MCF 10A (cell line): ENCODE results near the gene CHRDL2. TPM values are rescaled to one million over a fixed set of nuclear protein-coding genes. Genes with fewer than 3 reads are reported as not detected.
"Not testable (repeated sequence)": the region's sequence is repeated elsewhere in the genome, so short reads cannot be mapped to it uniquely, and the experiment has no call there.

ENCODE experiments used
- BruUV-seq: library from RNA; stranded (reverse); fragments of 400-500 nt; replicated peaks from 2 replicates; lab custom pipeline; 2021; lab: Mats Ljungman, UMichigan
- CTCF ChIA-PET: fragments of 300-600 bp; sonication (Branson Sonifier 250); formaldehyde crosslinking; extraction: SDS; loops from one replicate; lab custom pipeline; 2021; ENCODE audit warnings: antibody characterized with exemption, inconsistent platforms; lab: Yijun Ruan, JAX
- POLR2A ChIA-PET: fragments of 300-600, 350-650 bp; sonication (Branson Sonifier 250); formaldehyde crosslinking; extraction: SDS; loops from one replicate; lab custom pipeline; 2020; ENCODE audit warnings: antibody characterized with exemption, inconsistent platforms; lab: Yijun Ruan, JAX
- DNase-seq: peaks from one replicate; pipeline ENCODE4 v3.0.0-alpha.2; 2018; ENCODE audit not compliant: unreplicated experiment
- H3K27ac Mint-ChIP-seq: one replicate; pipeline ENCODE4 v1.8.0; 2022; ENCODE audit warnings: mild to moderate bottlenecking, low read depth, mixed read lengths; ENCODE audit not compliant: unreplicated experiment
- H3K27me3 Mint-ChIP-seq: one replicate; pipeline ENCODE4 v1.8.0; 2022; ENCODE audit warnings: mixed read lengths; ENCODE audit not compliant: insufficient read depth, unreplicated experiment
- H3K36me3 Mint-ChIP-seq: one replicate; pipeline ENCODE4 v1.8.0; 2022; ENCODE audit warnings: mild to moderate bottlenecking, moderate library complexity, mixed read lengths; ENCODE audit not compliant: insufficient read depth, unreplicated experiment
- H3K4me1 Mint-ChIP-seq: one replicate; pipeline ENCODE4 v1.8.0; 2022; ENCODE audit warnings: mixed read lengths; ENCODE audit not compliant: insufficient read depth, unreplicated experiment
- H3K4me3 Mint-ChIP-seq: one replicate; pipeline ENCODE4 v1.8.0; 2022; ENCODE audit warnings: mild to moderate bottlenecking, moderate library complexity, mixed read lengths; ENCODE audit not compliant: unreplicated experiment
- H3K9me3 Mint-ChIP-seq: one replicate; pipeline ENCODE4 v1.8.0; 2022; ENCODE audit warnings: mixed read lengths; ENCODE audit not compliant: unreplicated experiment
- intact Hi-C: fragments of 100-400 bp; cut with micrococcal nuclease; formaldehyde crosslinking; loops from 2 replicates; pipeline ENCODE4 v1.14.1; 2022
- total RNA-seq: library from RNA; stranded (reverse); gene quantifications from 2 replicates; pipeline ENCODE4 v1.2.3, GENCODE V29; 2022
- TF ChIP-seq, protein P1 (sequence below): fragments of 200-600 bp; IDR thresholded peaks from one replicate; pipeline ENCODE4 v1.8.0; 2022; ENCODE audit warnings: antibody characterized with exemption, mild to moderate bottlenecking; ENCODE audit not compliant: unreplicated experiment

CHRDL2 gene
- total RNA-seq, 1 experiment from 2014 or later: not detected

DNA sequence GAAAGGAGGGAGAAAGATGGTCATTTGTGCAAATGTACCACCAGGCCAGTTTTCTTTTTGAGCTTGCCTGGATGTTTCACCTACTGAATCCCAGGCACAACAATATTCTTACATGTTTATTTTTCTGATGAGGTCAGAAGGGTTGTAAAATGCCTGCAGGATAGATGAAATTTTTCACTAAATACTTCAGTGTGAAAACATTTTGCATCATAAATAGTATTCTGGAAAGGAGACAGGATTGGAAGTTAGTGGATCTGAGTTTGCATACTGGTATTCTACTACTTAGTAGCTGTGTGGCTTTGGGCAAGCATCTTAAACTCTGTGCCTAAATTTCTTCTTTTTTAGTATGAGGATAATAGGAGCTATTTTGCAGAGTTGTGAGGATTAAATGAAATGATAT is 42.2 kb upstream of the CHRDL2 start:
- ChIA-PET POLR2A (interaction anchor here (0.6 to 1.5 kb wide), 2 partner anchors 12 to 23 kb away, joined by 3 to 4 read pairs; no protein-coding TSS in a partner anchor), CTCF (interaction anchor here (1.0 to 1.8 kb wide), 3 partner anchors 9 to 71 kb away, joined by 4 to 6 read pairs (median 5); no protein-coding TSS in a partner anchor)
- Mint-ChIP-seq H3K9me3 (no peaks in the 10 kb centered on the region), H3K36me3 (peaks cover 15% of the 10 kb centered on the region), H3K27me3 (no peaks in the 10 kb centered on the region), H3K27ac (no peak overlapping the region), H3K4me3 (no peak overlapping the region), H3K4me1 (peaks cover 18% of the 10 kb centered on the region)
- TF ChIP-seq, protein P1, sequence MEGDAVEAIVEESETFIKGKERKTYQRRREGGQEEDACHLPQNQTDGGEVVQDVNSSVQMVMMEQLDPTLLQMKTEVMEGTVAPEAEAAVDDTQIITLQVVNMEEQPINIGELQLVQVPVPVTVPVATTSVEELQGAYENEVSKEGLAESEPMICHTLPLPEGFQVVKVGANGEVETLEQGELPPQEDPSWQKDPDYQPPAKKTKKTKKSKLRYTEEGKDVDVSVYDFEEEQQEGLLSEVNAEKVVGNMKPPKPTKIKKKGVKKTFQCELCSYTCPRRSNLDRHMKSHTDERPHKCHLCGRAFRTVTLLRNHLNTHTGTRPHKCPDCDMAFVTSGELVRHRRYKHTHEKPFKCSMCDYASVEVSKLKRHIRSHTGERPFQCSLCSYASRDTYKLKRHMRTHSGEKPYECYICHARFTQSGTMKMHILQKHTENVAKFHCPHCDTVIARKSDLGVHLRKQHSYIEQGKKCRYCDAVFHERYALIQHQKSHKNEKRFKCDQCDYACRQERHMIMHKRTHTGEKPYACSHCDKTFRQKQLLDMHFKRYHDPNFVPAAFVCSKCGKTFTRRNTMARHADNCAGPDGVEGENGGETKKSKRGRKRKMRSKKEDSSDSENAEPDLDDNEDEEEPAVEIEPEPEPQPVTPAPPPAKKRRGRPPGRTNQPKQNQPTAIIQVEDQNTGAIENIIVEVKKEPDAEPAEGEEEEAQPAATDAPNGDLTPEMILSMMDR: no peak
- intact Hi-C loops: no loop called here
- no TSS peak for BruUV-seq
- no peak for DNase-seq

DNA sequence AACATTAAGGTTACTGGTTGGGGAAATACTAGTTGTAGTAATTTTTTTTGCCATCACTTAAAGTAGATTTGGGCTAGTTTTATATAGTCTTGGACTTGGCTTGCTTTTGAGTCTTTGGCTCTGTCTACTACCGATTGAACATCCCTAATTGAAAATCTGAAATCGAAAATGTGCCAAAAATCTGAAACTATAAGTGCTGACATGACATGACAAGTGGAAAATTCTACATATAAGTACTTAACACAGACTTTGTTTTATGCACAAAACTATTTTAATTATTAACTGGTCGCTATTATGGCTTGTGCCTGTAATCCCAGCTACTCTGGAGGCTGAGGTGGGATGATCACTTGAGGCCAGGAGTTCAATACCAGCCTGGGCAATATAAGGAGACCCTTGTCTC is 39.9 kb upstream of the CHRDL2 start:
- Mint-ChIP-seq H3K4me1 (peaks cover 18% of the 10 kb centered on the region), H3K27me3 (no peaks in the 10 kb centered on the region), H3K36me3 (peaks cover 10% of the 10 kb centered on the region), H3K27ac (no peak overlapping the region), H3K9me3 (no peaks in the 10 kb centered on the region), H3K4me3 (no peak overlapping the region)
- ChIA-PET CTCF (interaction anchor here (1.1 kb wide), 1 partner anchor 23 kb away, joined by 3 read pairs; no protein-coding TSS in a partner anchor), POLR2A (no interaction called here)
- no TSS peak for BruUV-seq
- DNase-seq: no peak
- TF ChIP-seq, protein P1: no peak
- intact Hi-C loops: no loop called here

DNA sequence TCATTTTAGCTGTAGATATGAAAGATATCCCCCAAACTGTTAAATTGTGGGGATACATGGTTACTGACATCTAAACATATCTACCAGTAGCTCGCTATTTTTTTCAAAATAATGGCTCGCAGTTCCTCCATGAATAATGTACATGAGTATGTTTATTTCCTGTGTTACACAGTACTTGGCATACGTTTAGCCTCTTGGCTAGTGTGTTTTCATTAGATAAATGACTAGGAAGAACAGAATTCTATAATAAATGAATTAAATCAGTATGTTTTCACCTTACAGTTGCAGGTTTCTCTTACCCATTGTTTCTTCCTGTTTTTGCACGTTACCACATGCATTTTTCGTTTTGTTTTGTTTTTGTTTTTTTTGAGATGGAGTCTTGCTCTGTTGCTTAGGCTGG is 39.2 kb upstream of the CHRDL2 start:
- POLR2A ChIA-PET: no interaction called here
- H3K27me3 Mint-ChIP-seq: no peaks in the 10 kb centered on the region
- H3K4me3 Mint-ChIP-seq: no peak overlapping the region
- TF ChIP-seq, protein P1: no peak
- BruUV-seq: no TSS peak
- H3K36me3 Mint-ChIP-seq: peaks cover 7% of the 10 kb centered on the region
- intact Hi-C loops: no loop called here
- peaks cover 18% of the 10 kb centered on the region for H3K4me1 Mint-ChIP-seq
- H3K27ac Mint-ChIP-seq: no peak overlapping the region
- no peaks in the 10 kb centered on the region for H3K9me3 Mint-ChIP-seq
- CTCF ChIA-PET: interaction anchor here (1.2 kb wide), 1 partner anchor 15 kb away, joined by 4 read pairs; no protein-coding TSS in a partner anchor
- DNase-seq: no peak

DNA sequence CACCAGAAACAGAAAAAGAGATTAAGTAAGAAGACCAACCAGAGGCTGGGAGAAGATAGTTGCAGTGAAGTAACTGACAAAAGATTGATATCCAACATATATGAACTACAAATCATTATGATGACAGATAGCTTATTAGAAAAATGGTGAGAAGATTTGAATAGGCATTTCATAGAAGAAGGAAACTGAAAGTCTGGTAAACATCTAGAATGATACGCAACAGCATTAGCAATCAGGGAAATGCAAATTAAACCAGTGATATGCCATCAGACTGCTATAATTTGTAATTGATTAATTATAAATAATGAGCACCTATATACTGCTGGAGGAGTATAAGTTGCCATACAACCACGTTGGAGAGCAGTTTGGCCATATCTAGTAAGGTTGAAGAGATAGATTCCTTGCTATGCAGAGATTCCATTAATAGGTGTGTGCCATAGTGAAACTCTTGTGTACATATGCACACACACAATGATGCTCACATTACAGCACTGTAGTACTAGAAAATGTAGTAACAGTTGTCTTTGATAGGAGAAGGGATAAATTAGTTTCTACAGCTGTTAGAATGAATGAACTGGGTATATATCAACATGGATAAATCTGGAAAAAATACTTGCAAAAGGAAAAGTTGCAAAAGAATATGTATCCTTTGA is 38.0 kb upstream of the CHRDL2 start:
- intact Hi-C loops: no loop called here
- Mint-ChIP-seq H3K27ac (no peak overlapping the region), H3K4me3 (no peak overlapping the region), H3K9me3 (no peaks in the 10 kb centered on the region), H3K36me3 (peaks cover 5% of the 10 kb centered on the region), H3K4me1 (peaks cover 16% of the 10 kb centered on the region), H3K27me3 (no peaks in the 10 kb centered on the region)
- TF ChIP-seq, protein P1: no peak
- ChIA-PET POLR2A (interaction anchor here (0.7 to 1.2 kb wide), 2 partner anchors 10 to 391 kb away, joined by 3 to 4 read pairs; no protein-coding TSS in a partner anchor), CTCF (no interaction called here)
- DNase-seq: no peak
- BruUV-seq: no TSS peak

GRCh38 chr11:74768172-74768651 is 37.0 kb upstream of the CHRDL2 start:
- BruUV-seq, intact Hi-C loops, DNase-seq, H3K27ac Mint-ChIP-seq, H3K27me3 Mint-ChIP-seq, H3K4me3 Mint-ChIP-seq, H3K36me3 Mint-ChIP-seq, H3K9me3 Mint-ChIP-seq: not testable (repeated sequence)
- ChIA-PET CTCF (interaction anchor here (0.6 kb wide), 1 partner anchor 164 kb away, joined by 3 read pairs; no protein-coding TSS in a partner anchor), POLR2A (interaction anchor here (0.7 to 1.2 kb wide), 2 partner anchors 11 to 392 kb away, joined by 3 to 4 read pairs; no protein-coding TSS in a partner anchor)
- H3K4me1 Mint-ChIP-seq: peaks cover 15% of the 10 kb centered on the region
